Measurements from ENCODE around the gene CARD19. TPM values are rescaled to one million over a fixed set of nuclear protein-coding genes. Genes with fewer than 3 reads are reported as not detected.

Gene CARD19
- total and polyA plus RNA-seq, 11 donors, result 24.2 to 46.2 (median 30.5) TPM

DNA sequence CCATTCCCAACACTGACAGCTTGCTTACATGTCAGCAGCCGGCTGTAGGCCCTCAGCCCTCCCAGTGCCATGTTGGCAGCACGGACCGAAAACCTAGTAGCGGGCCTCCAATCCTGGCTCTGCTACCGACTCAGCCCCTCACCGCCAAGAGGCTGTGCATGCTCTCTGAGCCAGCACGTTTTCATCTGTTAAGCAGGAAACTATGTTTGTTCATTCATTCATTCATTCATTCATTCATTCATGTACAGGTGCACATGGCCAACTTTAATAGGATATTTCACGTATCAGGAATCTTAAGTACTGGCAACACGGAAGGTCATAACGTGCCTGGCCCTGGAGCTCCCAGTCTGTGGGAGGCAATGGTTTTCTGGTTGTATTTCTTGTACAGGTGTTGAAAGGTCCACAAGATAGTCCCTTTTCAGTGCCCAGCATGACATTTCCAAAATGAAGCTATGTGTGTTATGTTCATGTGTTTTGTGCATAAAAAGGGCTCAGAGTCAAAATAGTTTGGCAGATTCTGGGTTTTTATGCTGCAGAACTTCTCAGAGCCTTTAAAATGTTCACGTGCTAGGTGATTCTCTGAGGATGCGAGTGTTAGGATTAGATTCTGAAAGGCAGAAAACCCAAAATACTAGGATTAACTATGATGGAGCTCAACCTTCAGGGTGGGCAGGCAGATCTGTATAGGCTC is 19.8 kb upstream of the CARD19 start:
- Histone ChIP-seq H3K4me3 (no peak overlapping the region), H3K27me3 (no peaks in the 10 kb centered on the region), H3K9me3 (no peaks in the 10 kb centered on the region), H3K4me1 (peaks cover 0 to 12% (median 2%) of the 10 kb centered on the region in 12 donors), H3K36me3 (no peaks in the 10 kb centered on the region), H3K27ac (no peak overlapping the region)
- TF ChIP-seq, protein P1, sequence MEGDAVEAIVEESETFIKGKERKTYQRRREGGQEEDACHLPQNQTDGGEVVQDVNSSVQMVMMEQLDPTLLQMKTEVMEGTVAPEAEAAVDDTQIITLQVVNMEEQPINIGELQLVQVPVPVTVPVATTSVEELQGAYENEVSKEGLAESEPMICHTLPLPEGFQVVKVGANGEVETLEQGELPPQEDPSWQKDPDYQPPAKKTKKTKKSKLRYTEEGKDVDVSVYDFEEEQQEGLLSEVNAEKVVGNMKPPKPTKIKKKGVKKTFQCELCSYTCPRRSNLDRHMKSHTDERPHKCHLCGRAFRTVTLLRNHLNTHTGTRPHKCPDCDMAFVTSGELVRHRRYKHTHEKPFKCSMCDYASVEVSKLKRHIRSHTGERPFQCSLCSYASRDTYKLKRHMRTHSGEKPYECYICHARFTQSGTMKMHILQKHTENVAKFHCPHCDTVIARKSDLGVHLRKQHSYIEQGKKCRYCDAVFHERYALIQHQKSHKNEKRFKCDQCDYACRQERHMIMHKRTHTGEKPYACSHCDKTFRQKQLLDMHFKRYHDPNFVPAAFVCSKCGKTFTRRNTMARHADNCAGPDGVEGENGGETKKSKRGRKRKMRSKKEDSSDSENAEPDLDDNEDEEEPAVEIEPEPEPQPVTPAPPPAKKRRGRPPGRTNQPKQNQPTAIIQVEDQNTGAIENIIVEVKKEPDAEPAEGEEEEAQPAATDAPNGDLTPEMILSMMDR (IDR thresholded peaks at IDR 0.05), result no peak
- TF ChIP-seq POLR2A (IDR thresholded peaks at IDR 0.05), result no peak
- WGBS, 4 donors, result 90 to 95% (median 92%) methylated on average over 11 to 12 of the region's 12 CpGs
- DNase-seq, result no peak
- intact Hi-C loops (cut with DNase I), result no loop called here
- ATAC-seq, result no peak

DNA sequence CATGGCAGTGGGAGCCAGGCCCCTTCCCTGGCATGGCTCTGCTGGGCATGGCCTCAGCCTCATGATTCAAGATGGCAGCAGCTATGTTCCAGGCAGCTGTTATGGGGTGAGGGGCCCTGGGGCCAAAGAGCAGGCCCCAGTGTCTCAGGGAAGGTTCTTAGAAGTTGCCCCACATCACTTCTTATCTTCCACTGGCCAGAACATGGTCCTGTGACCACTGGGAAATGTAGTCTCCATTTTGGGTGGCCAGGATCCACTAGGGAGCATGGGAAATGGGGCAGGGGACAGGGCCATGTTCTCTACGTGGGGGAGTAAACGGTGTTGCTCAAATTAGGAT is 19.3 kb upstream of the CARD19 start:
- H3K36me3 ChIP-seq, result no peaks in the 10 kb centered on the region
- 94 to 100% (median 99%) methylated on average over 2 of the region's 2 CpGs for WGBS, 4 donors
- ATAC-seq, result no peak
- no peaks in the 10 kb centered on the region for H3K27me3 ChIP-seq
- H3K9me3 ChIP-seq, result no peaks in the 10 kb centered on the region
- no peak overlapping the region for H3K4me3 ChIP-seq
- TF ChIP-seq, protein P1 (IDR thresholded peaks at IDR 0.05), result no peak
- intact Hi-C loops (cut with DNase I), result no loop called here
- peak in 2 of 5 donors; percentile 3 to 40 for DNase-seq
- no peak overlapping the region for H3K27ac ChIP-seq
- H3K4me1 ChIP-seq, result peaks cover 0 to 12% (median 2%) of the 10 kb centered on the region in 12 donors

DNA sequence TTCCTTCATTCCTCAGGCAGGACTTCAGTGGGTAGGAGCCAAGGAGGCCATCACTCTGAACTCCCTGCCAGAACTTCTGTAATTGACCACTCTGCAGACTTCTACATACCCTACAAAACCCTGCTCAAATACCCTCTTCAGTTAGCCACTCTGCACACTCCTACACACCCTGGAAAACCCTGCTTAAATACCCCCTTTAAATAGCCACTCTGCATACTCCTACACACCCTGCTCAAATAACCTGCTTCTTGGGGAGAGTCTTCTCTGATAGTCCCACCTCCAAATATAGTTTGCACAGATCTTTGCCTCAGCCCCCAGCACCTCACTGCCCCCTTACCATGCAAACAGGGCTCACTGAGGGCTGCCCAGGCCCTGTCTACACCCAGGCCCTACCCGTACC is 18.6 kb upstream of the CARD19 start:
- no peak for ATAC-seq
- Histone ChIP-seq H3K4me3 (no peak overlapping the region), H3K4me1 (peaks cover 0 to 6% (median under 1%) of the 10 kb centered on the region in 12 donors), H3K9me3 (no peaks in the 10 kb centered on the region), H3K36me3 (no peaks in the 10 kb centered on the region), H3K27me3 (no peaks in the 10 kb centered on the region), H3K27ac (no peak overlapping the region)
- TF ChIP-seq, protein P1 (IDR thresholded peaks at IDR 0.05), result no peak
- no peak for TF ChIP-seq POLR2A (IDR thresholded peaks at IDR 0.05)
- intact Hi-C loops (cut with DNase I), result no loop called here
- DNase-seq, result no peak
- WGBS, 4 donors, result 95 to 100% (median 99%) methylated on average over 1 of the region's 1 CpG

DNA sequence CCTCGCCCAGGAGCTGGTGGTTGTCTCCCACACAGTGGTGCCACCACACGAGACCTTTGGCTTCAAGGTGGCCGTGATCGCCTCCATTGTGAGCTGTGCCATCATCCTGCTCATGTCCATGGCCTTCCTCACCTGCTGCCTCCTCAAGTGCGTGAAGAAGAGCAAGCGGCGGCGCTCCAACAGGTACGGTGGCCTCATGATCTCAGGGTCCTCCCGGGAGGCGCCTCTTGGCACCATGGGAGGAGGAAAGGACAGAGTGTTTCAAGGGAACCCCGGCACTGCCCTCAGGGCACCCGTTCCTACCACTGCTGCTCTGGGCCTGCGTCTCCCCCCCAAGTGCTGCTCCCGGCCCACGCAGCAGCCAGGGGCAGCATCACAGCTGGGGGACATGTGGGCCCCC is 18.2 kb upstream of the CARD19 start:
- no peak for ATAC-seq
- Histone ChIP-seq H3K27me3 (no peaks in the 10 kb centered on the region), H3K9me3 (no peaks in the 10 kb centered on the region), H3K4me3 (no peak overlapping the region), H3K27ac (no peak overlapping the region), H3K36me3 (no peaks in the 10 kb centered on the region), H3K4me1 (peaks cover 0 to 4% (median 0%) of the 10 kb centered on the region in 12 donors)
- WGBS, 4 donors, result 96 to 98% (median 98%) methylated on average over 16 of the region's 16 CpGs
- peak in 1 of 5 donors; percentile 8 for DNase-seq
- intact Hi-C loops (cut with DNase I), result no loop called here
- TF ChIP-seq, protein P1 (IDR thresholded peaks at IDR 0.05), result no peak
- TF ChIP-seq POLR2A (IDR thresholded peaks at IDR 0.05), result no peak

All from heart left ventricle (tissue), 16 donors.